WI38 (cell line): ENCODE results near the gene RERE.

Source experiments
- H3K4me3 ChIP-seq: 2 replicates; pipeline ENCODE4 v1.5.1; 2011; ENCODE audit warnings: low read depth, mild to moderate bottlenecking, control low read depth, low read length
- TF ChIP-seq, protein P1 (sequence below): IDR thresholded peaks from 2 replicates; pipeline ENCODE4 v1.5.1; 2012; ENCODE audit warnings: low read depth, mild to moderate bottlenecking, control low read depth, low read length

RERE gene

DNA sequence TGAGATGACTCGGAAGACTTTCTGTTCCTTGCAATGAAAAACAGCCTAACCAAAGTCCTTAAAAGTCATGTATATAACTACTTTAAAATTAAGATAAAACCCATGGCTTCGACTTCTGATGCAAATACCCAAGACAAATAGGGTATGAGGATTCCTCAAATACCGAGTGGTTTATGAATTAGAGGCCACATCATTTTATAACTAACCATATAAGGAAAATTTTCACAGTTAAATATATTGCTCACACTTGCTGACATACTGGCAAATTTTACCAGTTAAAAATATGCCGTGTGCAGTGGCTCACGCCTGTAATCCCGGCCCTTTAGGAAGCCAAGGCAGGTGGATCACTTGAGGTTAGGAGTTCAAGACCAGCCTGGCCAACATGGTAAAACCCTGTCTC lies 5.4 kb downstream of the RERE start:
- no peak overlapping the region for H3K4me3 ChIP-seq
- TF ChIP-seq, protein P1, sequence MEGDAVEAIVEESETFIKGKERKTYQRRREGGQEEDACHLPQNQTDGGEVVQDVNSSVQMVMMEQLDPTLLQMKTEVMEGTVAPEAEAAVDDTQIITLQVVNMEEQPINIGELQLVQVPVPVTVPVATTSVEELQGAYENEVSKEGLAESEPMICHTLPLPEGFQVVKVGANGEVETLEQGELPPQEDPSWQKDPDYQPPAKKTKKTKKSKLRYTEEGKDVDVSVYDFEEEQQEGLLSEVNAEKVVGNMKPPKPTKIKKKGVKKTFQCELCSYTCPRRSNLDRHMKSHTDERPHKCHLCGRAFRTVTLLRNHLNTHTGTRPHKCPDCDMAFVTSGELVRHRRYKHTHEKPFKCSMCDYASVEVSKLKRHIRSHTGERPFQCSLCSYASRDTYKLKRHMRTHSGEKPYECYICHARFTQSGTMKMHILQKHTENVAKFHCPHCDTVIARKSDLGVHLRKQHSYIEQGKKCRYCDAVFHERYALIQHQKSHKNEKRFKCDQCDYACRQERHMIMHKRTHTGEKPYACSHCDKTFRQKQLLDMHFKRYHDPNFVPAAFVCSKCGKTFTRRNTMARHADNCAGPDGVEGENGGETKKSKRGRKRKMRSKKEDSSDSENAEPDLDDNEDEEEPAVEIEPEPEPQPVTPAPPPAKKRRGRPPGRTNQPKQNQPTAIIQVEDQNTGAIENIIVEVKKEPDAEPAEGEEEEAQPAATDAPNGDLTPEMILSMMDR, result no peak

DNA sequence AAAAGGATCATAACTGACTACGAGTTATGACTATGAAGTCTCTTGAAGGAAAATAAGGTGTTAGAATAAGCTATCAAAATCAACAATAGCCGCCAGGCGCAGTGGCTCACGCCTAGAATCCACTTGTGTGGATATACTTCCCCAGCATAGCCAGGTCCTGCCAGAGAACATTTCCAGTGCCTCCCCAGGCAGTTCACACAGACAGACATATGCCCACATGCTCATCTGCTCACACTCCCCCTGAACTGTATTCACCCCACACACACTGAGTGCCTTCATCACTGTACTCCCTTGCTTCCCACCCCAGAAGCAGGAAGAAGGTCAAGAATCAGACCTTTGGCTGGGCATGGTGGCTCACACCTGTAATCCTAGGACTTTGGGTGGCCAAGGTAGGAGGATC lies 6.5 kb downstream of the RERE start:
- TF ChIP-seq, protein P1, result no peak

DNA sequence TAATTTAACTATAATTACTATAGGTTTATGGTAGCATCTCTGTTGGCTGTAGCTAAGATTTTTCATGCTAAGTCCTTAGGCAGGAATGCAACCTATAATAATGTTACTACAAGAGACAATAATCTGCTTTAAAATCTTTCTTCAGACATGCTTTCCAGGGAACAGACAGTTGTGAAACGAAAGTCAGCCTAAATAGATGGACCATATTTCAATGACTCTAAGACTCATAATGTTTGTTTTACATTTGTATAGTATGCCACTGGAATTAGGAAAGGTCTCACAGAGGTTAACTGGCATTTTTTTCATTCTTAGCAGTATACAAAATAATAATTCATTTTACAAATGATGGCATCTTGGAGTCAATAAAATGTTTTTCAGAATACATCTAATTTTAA lies 8.1 kb downstream of the RERE start:
- H3K4me3 ChIP-seq, result no peak overlapping the region
- TF ChIP-seq, protein P1, result no peak

More for the DNA sequence above, 6.5 kb downstream of the RERE start:
- no peak overlapping the region for H3K4me3 ChIP-seq

DNA sequence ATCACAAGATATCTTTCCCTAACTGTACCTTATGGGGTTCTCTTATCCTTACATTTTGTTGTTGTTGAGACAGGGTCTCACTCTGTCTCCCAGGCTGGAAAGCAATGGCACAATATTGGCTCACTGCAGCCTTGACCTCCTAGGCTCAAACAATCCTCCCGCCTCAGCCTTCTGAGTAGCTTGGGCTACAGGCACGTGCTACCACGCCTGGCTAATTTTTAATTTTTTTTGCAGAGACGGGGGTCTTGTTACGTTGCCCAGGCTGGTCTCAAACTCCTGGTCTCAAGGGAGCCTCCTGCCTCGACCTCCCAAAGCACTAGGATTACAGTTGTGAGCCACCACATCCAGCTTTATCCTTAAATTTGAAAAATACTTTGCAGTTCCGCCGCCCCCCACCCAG lies 10.4 kb downstream of the RERE start:
- TF ChIP-seq, protein P1, result no peak
- H3K4me3 ChIP-seq, result no peak overlapping the region

DNA sequence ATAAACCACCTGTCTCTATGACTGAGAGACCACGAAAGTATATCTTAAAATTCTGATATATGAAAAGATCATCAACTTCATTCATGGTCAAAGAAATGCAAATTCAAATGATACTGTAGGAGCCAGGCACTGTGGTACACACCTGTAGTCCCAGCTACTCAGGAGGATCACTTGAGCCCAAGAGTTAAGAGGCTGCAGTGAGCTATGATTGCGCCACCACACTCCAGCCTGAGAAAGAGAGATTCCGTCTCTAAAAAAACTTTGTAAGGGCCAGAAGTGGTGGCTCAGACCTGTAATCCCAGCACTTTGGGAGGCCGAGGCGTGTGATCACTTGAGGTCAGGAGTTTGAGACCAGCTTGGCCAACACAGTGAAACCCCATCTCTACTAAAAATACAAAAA lies 17.0 kb downstream of the RERE start:
- TF ChIP-seq, protein P1, result no peak
- no peak overlapping the region for H3K4me3 ChIP-seq

DNA sequence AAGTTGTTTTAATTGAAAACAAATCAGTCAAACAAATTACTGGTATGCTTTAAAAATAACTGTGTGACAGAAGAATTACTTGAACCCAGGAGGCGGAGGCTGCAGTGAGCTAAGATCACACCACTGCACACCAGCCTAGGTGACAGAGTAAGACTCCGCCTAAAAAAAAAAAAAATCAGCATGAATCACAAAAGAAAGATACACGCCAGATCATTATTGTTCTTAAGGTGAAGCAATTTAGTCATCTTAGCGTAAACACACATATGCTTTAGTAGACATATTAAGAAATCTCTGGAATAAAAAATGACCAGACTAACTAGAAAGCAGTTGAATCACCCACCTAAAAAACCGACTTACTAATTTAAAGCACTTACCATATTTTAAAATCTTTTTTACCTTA lies 20.2 kb downstream of the RERE start:
- TF ChIP-seq, protein P1, result no peak
- no peak overlapping the region for H3K4me3 ChIP-seq

DNA sequence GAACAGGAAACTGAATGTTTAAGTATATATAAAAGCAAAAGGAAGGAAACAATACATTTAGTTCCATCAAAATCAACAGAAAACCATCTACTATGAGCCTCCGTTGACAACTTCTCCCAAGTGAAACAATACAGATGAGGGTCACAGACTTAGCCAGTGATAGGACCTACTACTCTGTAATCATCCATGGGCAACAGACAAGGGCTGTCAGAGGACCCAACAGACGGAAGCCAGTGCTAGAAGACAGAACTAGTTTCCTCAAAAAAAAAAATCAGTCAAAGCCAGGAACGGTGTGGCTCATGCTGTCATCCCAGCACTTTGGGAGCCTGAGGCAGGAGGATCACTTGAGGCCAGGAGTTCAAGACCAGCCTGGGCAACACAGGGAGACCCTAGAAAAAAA lies 20.6 kb downstream of the RERE start:
- TF ChIP-seq, protein P1, result no peak
- no peak overlapping the region for H3K4me3 ChIP-seq
